HS-27A (cell line): ENCODE measurements around the gene SLC6A12.
"Not testable (repeated sequence)": the region's sequence is repeated elsewhere in the genome, so short reads cannot be mapped to it uniquely, and the experiment has no call there.

Experiments used
- DNase-seq: peaks from one replicate; pipeline ENCODE4 v3.0.0-alpha.2; 2012; ENCODE audit warnings: low read depth, missing footprints

SLC6A12 gene

GRCh38 chr12:217029-217428 is 3.1 kb upstream of the SLC6A12 start:
- DNase-seq: not testable (repeated sequence)

GRCh38 chr12:215116-215515 is 1.2 kb upstream of the SLC6A12 start:
- DNase-seq: no peak

- DNase-seq: no peak
These were observed 427 bp downstream of the SLC6A12 start for GRCh38 chr12:213527-213932.

- DNase-seq: no peak
These were observed 1.0 kb downstream of the SLC6A12 start for GRCh38 chr12:212715-213526.

- DNase-seq: no peak
These were observed 1.6 kb downstream of the SLC6A12 start for GRCh38 chr12:212415-212714.

- DNase-seq: no peak
These were observed 2.1 kb downstream of the SLC6A12 start for GRCh38 chr12:211639-212414.

- no peak for DNase-seq
These were observed 2.9 kb downstream of the SLC6A12 start for GRCh38 chr12:211142-211465.

- no peak for DNase-seq
These were observed 3.4 kb downstream of the SLC6A12 start for GRCh38 chr12:210277-211141.

GRCh38 chr12:209851-210250 is 4.1 kb downstream of the SLC6A12 start:
- DNase-seq: no peak

GRCh38 chr12:209246-209645 is 4.7 kb downstream of the SLC6A12 start:
- DNase-seq: no peak

- no peak for DNase-seq
These were observed 5.1 kb downstream of the SLC6A12 start for GRCh38 chr12:208813-209212.

- no peak for DNase-seq
These were observed 6.2 kb downstream of the SLC6A12 start for GRCh38 chr12:207804-208203.

- DNase-seq: no peak
These were observed 7.1 kb downstream of the SLC6A12 start for GRCh38 chr12:206746-207440.

- DNase-seq: no peak
These were observed 8.9 kb downstream of the SLC6A12 start for GRCh38 chr12:205026-205425.

GRCh38 chr12:204261-204678 is 9.7 kb downstream of the SLC6A12 start:
- no peak for DNase-seq

GRCh38 chr12:203462-204260 is 10.3 kb downstream of the SLC6A12 start:
- DNase-seq: no peak

GRCh38 chr12:203074-203461 is 10.9 kb downstream of the SLC6A12 start:
- DNase-seq: no peak

- no peak for DNase-seq
These were observed 11.8 kb downstream of the SLC6A12 start for GRCh38 chr12:202081-202731.

GRCh38 chr12:201361-201760 is 12.6 kb downstream of the SLC6A12 start:
- no peak for DNase-seq

- no peak for DNase-seq
These were observed 15.3 kb downstream of the SLC6A12 start for GRCh38 chr12:198705-199104.
